Iris pigment epithelial cell (primary cell): ENCODE results near the gene GPC2.
A peak's percentile ranks its signal among the peaks of the same experiment; 100 is the strongest.

Experiments
- DNase-seq: peaks from one replicate; pipeline ENCODE4 v3.0.0-alpha.2; 2011; ENCODE audit warnings: low read depth

The GPC2 gene

DNA sequence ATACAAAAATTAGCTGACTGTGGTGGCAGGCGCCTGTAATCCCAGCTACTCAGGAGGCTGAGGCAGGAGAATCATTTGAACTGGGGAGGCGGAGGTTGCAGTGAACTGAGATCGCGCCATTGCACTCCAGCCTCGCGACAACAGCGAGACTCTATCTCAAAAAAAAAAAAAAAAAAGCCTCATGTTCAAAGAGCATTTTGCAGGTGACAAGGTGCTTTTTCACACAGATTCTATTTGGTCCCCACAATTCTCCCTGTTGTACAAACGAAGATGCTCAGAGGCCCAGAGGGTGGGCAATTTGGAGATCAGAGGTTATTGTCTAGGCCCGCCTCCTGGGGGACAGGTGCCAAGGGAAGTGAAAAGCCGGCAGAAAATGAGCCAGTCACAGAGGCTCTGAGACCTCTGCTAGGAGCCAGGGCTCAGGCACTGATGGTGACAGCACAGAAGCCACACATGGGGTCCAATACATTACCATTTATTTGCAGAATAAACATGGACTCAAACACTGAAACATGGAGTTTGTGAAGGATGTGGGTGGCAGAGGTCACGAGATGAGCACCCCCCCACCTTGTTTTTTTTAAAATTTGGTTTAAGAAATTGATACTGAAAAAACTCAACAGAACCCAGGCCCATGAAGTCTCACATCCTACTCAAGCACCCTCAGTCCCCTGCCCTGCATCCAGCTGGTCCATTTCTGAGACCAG is 7.9 kb downstream of the GPC2 start:
- DNase-seq, result no peak

GRCh38 chr7:100167912-100168323 is 9.3 kb downstream of the GPC2 start:
- DNase-seq, result no peak

DNA sequence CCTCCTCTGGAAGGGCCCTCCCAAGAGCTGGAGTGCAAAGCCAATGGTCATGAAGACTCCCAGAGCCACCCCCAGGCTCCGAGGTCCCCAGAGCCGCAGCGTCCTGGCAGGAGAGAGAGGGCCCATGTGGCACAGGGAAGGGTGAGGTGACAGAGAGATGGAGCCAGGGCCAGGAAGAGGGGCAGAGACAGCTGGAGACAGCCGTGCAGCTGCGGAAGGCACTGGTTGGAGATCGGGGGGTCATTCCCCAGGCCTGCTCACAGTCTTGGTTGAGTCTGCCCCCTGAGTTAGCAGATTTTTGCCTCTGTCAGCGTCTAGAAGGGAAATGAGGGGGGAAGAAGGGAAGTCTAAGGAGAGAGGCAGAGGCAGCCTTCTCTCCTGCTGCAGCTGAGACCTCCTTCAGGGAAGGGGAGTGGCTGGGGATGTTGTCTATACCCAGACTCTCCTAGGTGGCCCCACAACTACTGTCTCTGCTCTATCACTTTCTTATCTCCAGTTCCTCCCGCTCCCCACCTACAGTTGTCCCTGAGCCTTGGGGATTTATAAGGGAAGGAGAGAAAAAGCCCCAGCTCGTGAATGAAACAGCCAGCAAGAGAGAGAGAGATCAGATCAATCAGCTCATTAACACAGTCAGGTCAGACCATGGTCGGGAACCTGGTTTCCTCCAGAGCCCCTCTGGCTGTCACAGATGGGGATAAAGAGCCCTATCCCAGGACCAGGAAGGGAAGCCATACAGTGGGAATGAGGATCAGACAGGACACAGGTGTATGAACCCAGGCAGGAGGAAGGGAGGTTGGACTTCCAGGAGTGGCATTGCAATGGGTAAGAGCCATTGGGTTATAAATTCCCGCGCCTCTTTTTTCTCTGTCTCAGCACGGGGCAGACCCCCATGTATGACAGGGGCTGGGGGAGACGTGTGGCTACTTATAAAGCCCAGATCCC is 9.9 kb downstream of the GPC2 start:
- DNase-seq, result no peak

DNA sequence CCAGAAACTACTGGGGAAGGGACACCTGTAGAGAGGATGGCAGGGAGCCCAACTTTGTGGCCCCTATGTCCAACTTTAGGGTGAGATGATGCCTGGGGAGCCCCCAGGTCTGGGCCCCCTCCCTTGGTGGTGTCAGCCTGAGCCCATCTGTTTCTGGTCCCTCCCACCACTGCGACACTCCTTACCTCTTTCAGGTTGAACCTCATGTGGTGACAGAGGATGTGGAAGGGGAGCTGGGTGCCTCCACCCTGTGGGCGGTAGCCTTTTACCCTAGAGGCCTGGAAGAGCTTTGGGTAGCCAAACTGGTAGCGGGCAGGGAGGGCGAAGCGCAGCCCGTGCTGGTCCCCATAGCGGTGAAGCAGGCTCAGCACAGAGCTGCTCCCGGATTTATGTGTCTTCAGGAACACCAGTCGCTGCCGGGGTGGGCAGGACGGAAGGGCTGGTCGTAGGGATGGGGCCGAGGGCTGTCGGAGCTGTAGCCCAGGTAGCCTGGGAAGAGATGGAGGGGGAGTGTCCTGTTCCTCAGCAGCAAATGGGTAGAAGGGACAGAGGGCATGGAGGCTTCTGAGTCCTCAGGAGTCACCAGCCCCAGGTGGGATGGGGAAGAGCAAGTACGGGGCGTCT is 10.8 kb downstream of the GPC2 start:
- DNase-seq, result no peak

DNA sequence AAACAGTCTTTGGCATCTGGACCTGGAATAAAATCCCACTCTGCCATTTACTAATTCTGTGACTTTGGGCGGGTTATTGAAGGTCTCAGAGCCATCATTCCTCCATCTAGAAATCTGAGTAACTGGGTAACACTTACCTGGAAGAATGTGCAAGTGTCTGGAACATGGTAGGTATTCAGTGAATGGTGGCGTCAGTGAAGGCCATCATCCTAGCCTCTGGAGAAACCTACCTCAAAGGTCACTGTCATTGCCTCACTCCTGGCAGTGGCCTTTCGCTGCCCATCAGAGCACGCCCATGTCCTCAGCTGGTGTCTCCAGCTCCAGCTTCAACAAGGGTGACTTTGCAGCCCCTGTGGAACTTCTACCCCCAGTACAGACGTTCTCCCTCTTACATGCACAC is 13.3 kb downstream of the GPC2 start:
- DNase-seq, result no peak

GRCh38 chr7:100163006-100163531 is 14.1 kb downstream of the GPC2 start:
- no peak for DNase-seq

DNA sequence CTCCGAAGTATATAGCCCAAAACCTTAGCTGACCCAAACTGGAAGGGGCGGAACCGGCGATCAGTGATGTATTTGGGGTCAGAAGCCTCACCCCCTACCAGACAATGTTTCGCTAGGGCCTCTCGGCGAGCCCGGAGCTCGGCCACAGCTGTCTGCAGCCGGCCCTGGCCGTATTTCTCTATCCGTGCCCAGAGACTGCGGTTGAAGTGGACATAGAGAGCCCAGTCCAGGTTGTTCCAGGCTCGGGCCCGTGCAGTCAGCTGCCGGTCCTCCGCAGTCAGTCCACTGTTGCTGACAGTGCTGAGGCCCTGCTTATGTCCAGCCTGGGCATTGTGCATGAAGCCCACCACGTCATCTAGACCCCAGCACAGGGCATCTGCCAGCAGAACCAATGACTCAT is 17.1 kb downstream of the GPC2 start:
- DNase-seq, result no peak

DNA sequence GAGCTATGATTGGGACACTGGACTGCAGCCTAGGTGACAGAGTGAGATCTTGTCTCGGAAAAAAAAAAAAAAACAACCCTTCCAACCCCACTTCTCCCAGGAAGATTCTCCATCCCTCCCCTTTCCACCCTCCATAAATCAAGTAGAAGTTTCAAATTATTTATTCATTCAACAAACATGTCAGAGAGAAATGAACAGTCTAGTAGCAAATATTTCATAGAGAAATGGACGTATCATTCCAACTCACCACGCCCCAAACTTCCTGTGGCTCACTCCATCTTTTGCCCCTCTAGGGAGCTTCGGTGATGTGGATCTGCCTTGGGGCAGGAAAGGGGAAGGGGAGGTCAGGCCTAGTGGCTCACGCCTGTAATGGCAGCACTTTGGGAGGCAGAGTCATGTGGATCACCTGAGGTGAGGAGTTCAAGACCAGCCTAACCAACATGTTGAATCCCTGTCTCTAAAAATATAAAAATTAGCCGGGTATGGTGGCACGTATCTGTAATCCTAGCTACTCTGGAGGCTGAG is 18.0 kb downstream of the GPC2 start:
- no peak for DNase-seq

GRCh38 chr7:100158229-100159098 is 18.7 kb downstream of the GPC2 start, which contains the start of gene TRAPPC14:
TRAPPC14 (minus strand) TSS chr7:100158723; CDS start chr7:100158499, 224 bp downstream.
- peak; percentile 80 for DNase-seq

GRCh38 chr7:100157334-100158228 is 19.6 kb downstream of the GPC2 start:
- peak; percentile 74 for DNase-seq

- no peak for DNase-seq
These were observed 20.2 kb downstream of the GPC2 start for GRCh38 chr7:100157069-100157333.

- DNase-seq, result no peak
These were observed 20.7 kb downstream of the GPC2 start for GRCh38 chr7:100156331-100157068.

- no peak for DNase-seq
These were observed 21.4 kb downstream of the GPC2 start for GRCh38 chr7:100155553-100156317.

DNA sequence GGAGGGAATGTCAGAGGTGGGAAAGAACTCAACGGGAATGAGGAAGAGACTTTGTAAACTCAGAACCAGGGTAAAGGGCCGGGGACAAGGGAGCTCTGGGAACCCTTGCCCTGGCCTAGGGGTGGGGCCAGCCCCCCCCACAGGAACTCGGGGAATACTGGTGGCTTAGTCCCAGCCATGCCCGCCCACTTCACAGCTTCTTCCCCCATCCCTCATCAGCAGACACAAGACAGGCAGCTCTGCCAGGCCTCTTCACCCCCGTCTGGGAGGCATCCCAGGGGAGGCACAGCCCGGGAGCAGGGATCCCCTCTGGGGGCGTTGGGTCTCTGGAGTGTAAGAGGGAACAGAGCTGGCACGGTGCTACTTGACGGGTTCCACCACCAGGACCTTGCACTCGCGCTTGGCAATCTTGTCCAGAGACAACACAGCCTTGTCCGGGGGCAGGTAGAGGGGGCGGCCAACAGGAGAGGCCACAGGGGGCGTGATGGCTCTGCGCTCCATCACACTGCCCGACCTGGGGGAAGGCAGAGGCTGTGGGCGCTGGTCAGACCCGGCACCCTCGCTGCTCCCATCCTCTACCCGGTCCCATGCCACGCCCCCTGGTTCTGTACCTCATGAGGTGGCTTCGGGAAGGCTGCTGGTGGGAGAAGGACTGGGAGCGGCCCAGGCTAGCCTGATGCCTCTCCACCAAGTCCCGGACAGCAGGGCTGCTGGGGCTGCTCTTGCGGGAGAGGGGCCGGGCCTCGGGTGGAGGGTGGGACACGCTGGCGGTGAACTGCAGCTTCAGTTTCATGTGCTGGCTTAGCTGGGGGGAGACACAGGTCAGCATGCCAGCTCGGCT is 22.3 kb downstream of the GPC2 start:
- DNase-seq, result no peak

DNA sequence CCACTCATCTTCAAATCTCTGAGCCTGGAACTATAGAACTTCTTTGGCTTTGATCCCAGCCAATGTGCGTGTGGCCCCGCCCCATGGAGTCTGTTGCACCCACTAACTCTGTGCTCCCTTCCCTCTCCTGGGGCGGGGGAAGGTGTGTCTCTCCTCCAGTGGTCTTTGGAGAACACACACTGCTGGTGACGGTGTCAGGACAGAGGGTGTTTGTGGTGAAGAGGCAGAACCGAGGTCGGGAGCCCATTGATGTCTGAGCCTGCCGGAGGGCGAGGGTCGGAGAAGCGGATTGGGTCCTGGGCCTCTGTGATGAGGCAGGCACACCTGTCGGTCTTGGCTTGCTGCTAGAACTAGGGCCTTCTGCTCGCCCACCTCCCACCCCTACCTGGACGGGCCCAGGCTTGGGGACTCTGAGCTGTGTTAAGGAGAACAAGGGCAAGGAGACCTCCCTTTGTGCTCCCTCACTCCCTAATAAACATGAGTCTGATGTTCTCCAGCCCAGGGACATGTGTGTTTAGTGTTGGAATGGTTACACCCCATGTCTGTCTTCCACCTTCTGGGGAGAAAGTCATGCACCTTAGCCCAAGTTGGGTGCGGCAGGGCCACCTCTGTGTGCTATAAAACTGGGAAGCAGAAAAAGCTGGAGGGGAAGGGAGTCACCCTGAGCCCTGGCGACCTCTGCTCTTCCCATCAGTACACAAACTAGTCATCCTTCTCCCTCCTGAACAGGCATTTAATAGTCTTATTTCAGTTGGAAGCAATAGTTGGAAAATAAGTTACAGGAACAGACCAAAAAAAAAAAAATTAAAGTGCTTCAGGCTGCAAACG is 23.3 kb downstream of the GPC2 start:
- no peak for DNase-seq

DNA sequence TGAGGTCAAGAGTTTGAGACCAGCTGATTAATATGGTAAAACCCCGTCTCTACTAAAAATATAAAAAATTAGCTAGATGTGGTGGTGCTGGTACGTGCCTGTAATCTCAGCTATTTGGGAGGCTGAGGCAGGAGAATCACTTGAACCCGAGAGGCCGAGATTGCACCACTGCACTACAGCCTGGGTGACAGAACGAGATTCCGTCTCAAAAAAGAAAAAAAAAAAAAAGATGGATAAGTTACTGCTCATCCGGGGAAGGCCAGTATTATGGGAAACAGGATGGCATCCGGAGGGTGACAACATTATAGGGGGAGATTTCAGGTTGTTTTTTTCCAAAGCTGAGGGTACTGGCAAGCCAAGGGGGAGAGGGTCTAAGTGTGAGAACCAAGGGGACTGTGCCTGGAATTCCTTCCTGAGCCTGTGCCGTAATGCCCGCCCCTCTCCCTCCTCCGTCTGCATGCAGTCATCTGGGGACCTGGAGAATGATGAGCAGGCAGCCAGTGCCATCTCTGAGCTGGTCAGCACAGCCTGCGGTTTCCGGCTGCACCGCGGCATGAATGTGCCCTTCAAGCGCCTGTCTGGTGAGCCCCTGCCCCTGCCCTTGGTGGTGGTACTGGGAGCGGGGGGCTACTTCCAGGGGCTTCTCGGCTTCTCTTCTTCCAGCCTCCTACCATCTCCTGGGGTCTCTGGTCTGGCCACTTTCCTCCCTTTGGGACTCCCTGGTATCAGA is 24.1 kb downstream of the GPC2 start:
- no peak for DNase-seq
